Measurements from ENCODE around the gene RGS8.

The RGS8 gene

DNA sequence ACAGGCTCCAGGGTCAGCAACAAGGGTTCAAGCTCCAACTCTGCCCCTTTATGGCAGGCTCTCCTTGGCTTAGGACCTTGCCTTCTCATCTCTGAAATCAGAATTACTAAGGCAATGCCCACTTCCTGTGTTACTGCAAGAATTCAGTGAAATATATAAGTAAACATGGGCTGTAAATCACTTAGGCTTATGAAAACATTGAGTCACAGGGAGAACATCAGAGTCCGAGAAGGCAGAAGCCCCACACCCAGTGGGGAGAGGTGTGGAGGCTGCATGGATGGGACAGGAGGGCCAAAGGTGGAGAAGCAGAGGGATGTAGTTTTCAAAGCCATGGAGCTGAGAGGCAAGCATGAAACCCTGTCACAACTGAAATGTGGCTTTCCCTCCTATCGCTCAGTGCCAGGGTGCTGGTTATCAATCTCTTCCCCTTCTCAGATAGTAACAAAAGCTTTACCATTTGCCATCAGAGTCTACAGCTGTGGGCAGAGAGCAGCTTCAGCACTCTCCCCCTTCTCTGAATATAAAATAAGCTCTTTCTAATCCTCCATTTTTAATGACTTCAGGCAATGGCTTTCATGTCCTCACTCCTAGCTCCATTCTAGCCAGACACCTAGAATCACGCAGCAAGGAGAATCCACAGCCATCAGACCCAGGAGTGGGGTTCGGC is 3.4 kb downstream of the RGS8 start:
- TF ChIP-seq, protein P1, sequence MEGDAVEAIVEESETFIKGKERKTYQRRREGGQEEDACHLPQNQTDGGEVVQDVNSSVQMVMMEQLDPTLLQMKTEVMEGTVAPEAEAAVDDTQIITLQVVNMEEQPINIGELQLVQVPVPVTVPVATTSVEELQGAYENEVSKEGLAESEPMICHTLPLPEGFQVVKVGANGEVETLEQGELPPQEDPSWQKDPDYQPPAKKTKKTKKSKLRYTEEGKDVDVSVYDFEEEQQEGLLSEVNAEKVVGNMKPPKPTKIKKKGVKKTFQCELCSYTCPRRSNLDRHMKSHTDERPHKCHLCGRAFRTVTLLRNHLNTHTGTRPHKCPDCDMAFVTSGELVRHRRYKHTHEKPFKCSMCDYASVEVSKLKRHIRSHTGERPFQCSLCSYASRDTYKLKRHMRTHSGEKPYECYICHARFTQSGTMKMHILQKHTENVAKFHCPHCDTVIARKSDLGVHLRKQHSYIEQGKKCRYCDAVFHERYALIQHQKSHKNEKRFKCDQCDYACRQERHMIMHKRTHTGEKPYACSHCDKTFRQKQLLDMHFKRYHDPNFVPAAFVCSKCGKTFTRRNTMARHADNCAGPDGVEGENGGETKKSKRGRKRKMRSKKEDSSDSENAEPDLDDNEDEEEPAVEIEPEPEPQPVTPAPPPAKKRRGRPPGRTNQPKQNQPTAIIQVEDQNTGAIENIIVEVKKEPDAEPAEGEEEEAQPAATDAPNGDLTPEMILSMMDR (IDR thresholded peaks at IDR 0.05; ENCODE audit: insufficient read depth, low read depth, low read length, missing control alignments), result no peak
- H3K4me3 ChIP-seq (ENCODE audit: low read depth, low read length), result no peak overlapping the region
- DNase-seq (ENCODE audit: low read depth), result no peak

DNA sequence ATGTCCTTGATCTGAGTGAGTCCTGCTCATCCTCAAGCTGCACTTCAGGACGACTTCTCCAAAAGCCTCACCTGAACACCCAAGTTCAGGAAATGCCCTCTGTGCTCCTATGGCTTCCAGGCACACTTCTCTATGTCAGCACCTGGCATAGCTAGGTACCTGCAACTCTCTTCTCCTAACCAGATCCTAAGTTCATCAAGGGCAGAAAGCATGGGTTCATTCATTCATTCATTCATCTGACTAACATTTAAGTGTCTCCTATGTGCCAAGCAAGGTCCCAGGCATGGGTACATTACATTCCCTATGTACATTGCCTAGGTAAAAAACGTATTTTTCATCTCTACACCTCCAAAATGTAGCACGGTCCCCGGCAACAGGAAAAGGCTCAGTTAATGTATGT is 4.0 kb downstream of the RGS8 start:
- no peak overlapping the region for H3K4me3 ChIP-seq (ENCODE audit: low read depth, low read length)
- TF ChIP-seq, protein P1 (IDR thresholded peaks at IDR 0.05; ENCODE audit: insufficient read depth, low read depth, low read length, missing control alignments), result no peak
- DNase-seq (ENCODE audit: low read depth), result no peak

GRCh38 chr1:182679684-182680083 is 4.7 kb downstream of the RGS8 start:
- no peak for DNase-seq (ENCODE audit: low read depth)
- TF ChIP-seq, protein P1 (IDR thresholded peaks at IDR 0.05; ENCODE audit: insufficient read depth, low read depth, low read length, missing control alignments), result no peak

GRCh38 chr1:182677397-182678098 is 6.8 kb downstream of the RGS8 start:
- TF ChIP-seq, protein P1 (IDR thresholded peaks at IDR 0.05; ENCODE audit: insufficient read depth, low read depth, low read length, missing control alignments), result no peak
- DNase-seq (ENCODE audit: low read depth), result peak; percentile 76
- H3K4me3 ChIP-seq (ENCODE audit: low read depth, low read length), result no peak overlapping the region

More at GRCh38 chr1:182679684-182680083, 4.7 kb downstream of the RGS8 start:
- H3K4me3 ChIP-seq (ENCODE audit: low read depth, low read length), result no peak overlapping the region

DNA sequence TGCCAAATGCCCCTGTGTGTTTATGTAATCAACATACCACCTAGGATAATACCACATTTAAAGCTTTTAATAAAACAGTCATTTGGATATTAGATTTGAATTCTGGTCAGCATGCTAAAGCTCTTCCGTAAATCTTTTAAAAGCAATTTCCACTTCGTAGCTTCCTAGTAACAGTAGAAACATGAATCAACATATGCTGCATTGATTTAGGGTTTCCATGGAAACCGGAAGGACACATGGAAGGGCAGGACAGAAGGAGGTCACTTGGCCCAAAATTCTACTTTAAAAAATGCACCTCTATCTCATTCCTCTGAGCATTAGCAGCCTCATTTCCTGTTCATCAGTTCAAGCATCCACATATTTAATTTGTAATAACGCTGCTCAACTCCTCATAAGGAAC is 8.1 kb downstream of the RGS8 start:
- H3K4me3 ChIP-seq (ENCODE audit: low read depth, low read length), result no peak overlapping the region
- TF ChIP-seq, protein P1 (IDR thresholded peaks at IDR 0.05; ENCODE audit: insufficient read depth, low read depth, low read length, missing control alignments), result no peak

GRCh38 chr1:182674346-182675246 is 9.8 kb downstream of the RGS8 start:
- H3K4me3 ChIP-seq (ENCODE audit: low read depth, low read length), result no peak overlapping the region
- TF ChIP-seq, protein P1 (IDR thresholded peaks at IDR 0.05; ENCODE audit: insufficient read depth, low read depth, low read length, missing control alignments), result no peak
- DNase-seq (ENCODE audit: low read depth), result no peak

More for the DNA sequence above, 8.1 kb downstream of the RGS8 start:
- no peak for DNase-seq (ENCODE audit: low read depth)

Measured in GM12865 (cell line).